ENCODE data around the gene HNF1B. TPM values are rescaled to one million over a fixed set of nuclear protein-coding genes. Genes with fewer than 3 reads are reported as not detected.

HNF1B gene
- total RNA-seq, 2 donors from 2014 or later, result 0.19 to 0.48 TPM

DNA sequence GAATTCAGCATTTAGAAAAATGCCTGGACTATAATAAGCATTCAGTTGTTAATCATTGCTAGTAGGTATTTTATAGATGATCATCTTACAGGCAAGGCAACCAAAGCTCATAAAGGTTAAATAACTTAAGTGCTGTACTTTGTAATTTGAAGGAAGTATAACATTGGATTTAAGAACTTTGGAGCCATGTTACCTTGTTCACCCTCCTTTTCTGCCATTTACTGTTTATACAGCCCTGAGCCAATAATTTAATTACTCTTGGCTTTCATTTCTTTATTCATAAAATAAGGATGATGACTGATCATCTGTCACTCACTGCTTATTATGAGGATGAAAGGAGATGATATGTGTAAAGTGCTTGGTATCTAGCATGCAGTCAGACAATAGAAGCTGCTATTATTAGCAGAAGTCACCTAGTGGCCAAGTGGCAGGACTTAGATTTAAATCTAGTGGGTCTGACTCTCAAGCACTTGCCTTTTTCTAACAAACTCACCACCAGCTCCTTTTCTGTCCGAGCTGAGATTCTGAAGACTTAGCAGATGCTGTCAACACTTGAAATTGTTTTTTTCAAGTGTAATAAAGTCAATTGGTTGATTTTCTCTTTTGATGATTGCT, 83.4 kb downstream of the HNF1B start:
- DNase-seq (no peak), ATAC-seq (replicated peaks in 1 of 2) (no peak)
- no peaks in the 10 kb centered on the region for H3K9me3 Mint-ChIP-seq
- no peaks in the 10 kb centered on the region for H3K4me1 Mint-ChIP-seq (ENCODE audit: low read depth)
- H3K36me3 Mint-ChIP-seq (ENCODE audit: insufficient read depth in 2 of 2), result no peaks in the 10 kb centered on the region
- no peak overlapping the region for H3K27ac Mint-ChIP-seq
- no peak overlapping the region for H3K4me3 Mint-ChIP-seq
- H3K27me3 Mint-ChIP-seq (ENCODE audit: low read depth), result peaks cover 18% of the 10 kb centered on the region

DNA sequence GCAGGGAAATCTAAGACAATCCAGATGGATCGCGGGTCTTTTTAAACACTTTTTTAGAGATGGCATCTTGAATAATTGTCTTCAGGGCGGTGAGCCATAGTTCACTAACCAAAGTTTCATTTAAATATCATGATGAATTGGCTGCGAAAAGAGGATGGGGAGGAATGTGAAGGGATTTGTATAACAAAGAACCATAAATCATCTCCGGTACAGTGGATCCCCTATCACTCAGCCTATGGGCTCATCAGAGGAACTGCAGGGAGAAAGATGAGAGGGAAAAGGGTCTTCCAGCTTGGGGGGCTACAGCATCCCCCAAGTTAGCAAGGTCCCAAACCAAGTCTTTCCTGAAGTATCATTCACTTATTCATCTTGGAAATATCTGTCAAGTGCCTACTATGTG, 84.9 kb downstream of the HNF1B start:
- no peaks in the 10 kb centered on the region for H3K9me3 Mint-ChIP-seq
- peaks cover 18% of the 10 kb centered on the region for H3K27me3 Mint-ChIP-seq (ENCODE audit: low read depth)
- ATAC-seq (replicated peaks in 1 of 2), result no peak
- no peak overlapping the region for H3K27ac Mint-ChIP-seq
- H3K36me3 Mint-ChIP-seq (ENCODE audit: insufficient read depth in 2 of 2), result no peaks in the 10 kb centered on the region
- DNase-seq, result no peak
- H3K4me3 Mint-ChIP-seq, result no peak overlapping the region
- H3K4me1 Mint-ChIP-seq (ENCODE audit: low read depth), result no peaks in the 10 kb centered on the region

DNA sequence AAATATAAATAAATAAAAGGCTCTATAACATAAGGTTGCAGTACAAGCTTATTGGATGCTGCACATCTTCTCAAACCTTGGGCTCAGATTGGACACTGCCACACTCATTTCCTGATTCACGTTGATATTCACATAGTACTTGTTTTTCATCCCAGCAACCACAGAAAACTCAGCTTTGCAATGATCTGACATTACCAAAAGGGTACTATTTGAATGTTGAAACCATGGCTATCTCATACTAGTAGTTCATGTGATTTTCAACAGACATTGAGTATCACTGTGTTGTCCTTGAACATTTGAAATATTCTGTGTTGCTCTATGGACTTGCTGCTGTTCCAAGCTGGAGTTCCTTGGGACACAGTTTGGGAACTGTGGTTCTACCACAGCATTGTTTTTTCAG, 87.7 kb downstream of the HNF1B start:
- peak in 1 of 2 donors; percentile 57 for ATAC-seq (replicated peaks in 1 of 2)
- no peak for DNase-seq
- Mint-ChIP-seq H3K9me3 (no peaks in the 10 kb centered on the region), H3K4me3 (no peak overlapping the region), H3K4me1 (ENCODE audit: low read depth) (no peaks in the 10 kb centered on the region), H3K36me3 (ENCODE audit: insufficient read depth in 2 of 2) (no peaks in the 10 kb centered on the region), H3K27me3 (ENCODE audit: low read depth) (peaks cover 14% of the 10 kb centered on the region), H3K27ac (no peak overlapping the region)

DNA sequence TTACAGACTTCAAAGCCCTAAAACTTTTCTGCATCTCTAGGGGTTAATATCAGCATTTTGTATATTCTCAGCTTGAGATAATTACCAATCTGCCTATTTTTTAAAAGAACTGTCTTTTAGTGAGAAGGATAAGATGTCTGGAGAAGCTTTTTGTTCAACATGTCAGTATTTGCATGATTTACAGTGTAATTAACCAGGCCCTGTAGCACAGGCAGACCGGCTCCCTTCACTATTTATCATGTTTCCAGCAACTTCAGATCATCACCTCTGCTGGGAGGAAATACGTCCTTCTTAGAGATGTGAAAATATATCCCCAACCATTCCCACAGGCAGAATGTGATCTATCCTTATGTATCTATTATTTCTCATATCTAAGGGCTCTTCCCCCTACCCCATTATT, 93.0 kb downstream of the HNF1B start:
- Mint-ChIP-seq H3K27me3 (ENCODE audit: low read depth) (peaks cover 32% of the 10 kb centered on the region), H3K9me3 (no peaks in the 10 kb centered on the region), H3K4me3 (no peak overlapping the region), H3K27ac (no peak overlapping the region), H3K4me1 (ENCODE audit: low read depth) (no peaks in the 10 kb centered on the region), H3K36me3 (ENCODE audit: insufficient read depth in 2 of 2) (no peaks in the 10 kb centered on the region)
- DNase-seq (no peak), ATAC-seq (replicated peaks in 1 of 2) (no peak)

DNA sequence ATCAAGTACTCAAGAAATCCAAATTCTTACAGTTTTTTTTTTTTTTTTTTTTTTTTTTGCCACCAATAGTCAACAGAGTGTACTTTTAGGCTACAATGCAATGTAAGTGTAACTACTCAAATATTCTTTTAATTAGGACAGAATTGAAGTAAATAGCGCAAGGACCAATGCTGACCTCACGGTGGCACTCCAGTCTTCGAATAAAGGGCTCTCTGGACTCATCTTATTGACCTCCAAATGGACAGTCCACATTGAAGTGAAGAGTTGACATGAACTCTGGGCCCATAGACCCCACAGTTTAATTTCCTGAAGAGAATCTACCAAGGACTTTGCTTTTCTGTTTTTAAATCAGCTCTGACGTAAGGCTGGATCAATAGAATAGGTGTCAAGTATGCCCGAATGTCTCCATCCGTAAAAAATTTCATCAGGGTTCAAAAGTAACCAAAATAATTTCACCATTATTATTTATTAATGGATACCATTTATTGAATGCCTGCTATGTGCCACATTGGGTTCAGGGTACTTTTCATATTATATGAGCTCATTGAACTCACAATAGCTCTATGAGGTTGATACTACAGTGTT, 94.3 kb downstream of the HNF1B start:
- peaks cover 45% of the 10 kb centered on the region for H3K27me3 Mint-ChIP-seq (ENCODE audit: low read depth)
- H3K27ac Mint-ChIP-seq, result no peak overlapping the region
- no peaks in the 10 kb centered on the region for H3K4me1 Mint-ChIP-seq (ENCODE audit: low read depth)
- ATAC-seq (replicated peaks in 1 of 2) (no peak), DNase-seq (peak in 1 of 2 donors; percentile 13)
- no peaks in the 10 kb centered on the region for H3K9me3 Mint-ChIP-seq
- H3K4me3 Mint-ChIP-seq, result no peak overlapping the region
- H3K36me3 Mint-ChIP-seq (ENCODE audit: insufficient read depth in 2 of 2), result no peaks in the 10 kb centered on the region

DNA sequence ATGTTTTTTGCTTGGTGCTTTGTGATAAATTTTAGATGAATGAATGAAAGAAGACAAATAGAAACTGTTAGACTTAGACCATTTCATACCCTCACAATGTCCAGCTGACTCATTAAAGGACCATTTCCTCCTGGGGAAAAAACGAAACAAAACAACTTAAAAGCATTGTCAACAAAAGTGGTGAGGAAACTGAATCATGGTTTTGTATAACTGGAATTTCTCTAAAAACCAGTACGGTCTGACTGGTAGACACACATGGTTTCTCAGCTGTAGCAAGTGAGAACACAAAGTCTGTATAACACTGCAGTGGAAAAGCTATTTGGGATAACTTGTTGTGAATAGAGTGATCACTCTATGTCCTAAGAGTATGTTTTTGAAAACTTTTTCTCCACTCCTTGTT, 96.3 kb downstream of the HNF1B start:
- Mint-ChIP-seq H3K27ac (no peak overlapping the region), H3K27me3 (ENCODE audit: low read depth) (peaks cover 61% of the 10 kb centered on the region), H3K9me3 (no peaks in the 10 kb centered on the region), H3K36me3 (ENCODE audit: insufficient read depth in 2 of 2) (no peaks in the 10 kb centered on the region), H3K4me3 (no peak overlapping the region), H3K4me1 (ENCODE audit: low read depth) (peaks cover 11% of the 10 kb centered on the region)
- peak in 1 of 2 donors; percentile 17 for ATAC-seq (replicated peaks in 1 of 2)
- no peak for DNase-seq

DNA sequence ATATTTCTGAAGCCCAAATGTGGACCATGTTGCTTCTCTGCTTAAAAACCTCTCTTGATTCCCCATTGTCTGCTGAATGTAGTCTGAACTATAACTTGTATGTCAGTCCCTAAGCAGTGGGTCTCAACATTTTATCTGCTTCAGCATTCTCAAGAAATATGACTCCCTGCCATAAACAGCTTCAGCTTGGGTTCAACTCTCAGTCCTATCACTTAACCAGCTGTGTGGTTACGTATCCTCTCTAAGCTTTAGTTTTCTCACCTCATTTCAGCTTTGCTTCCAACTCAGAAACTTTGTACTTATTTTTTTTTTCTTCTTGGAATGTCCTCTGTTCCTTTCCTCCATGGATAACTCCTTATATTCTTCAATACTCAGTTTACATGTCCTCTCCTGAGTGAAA, 97.0 kb downstream of the HNF1B start:
- H3K27me3 Mint-ChIP-seq (ENCODE audit: low read depth), result peaks cover 61% of the 10 kb centered on the region
- no peaks in the 10 kb centered on the region for H3K9me3 Mint-ChIP-seq
- ATAC-seq (replicated peaks in 1 of 2), result no peak
- H3K36me3 Mint-ChIP-seq (ENCODE audit: insufficient read depth in 2 of 2), result no peaks in the 10 kb centered on the region
- no peak overlapping the region for H3K27ac Mint-ChIP-seq
- peaks cover 16% of the 10 kb centered on the region for H3K4me1 Mint-ChIP-seq (ENCODE audit: low read depth)
- no peak for DNase-seq
- no peak overlapping the region for H3K4me3 Mint-ChIP-seq

DNA sequence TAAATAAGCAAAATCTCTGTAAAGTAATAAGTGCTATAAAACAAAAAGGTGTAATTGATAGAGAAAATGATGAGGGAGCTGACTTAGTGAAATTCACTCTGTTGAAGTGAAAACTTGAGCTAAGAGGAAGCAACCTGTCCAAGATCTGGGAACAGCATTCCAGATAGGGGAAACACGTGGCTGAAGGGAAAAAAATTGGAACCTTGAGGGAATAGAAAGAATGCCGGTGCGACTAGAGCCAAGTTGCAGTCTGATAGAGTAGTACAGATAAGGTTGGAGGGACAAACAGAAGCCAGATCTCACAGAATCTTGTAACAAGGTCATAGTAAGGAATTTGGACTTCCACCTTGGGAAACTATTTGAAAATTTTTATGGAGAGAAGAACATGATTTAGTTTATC, 101.0 kb downstream of the HNF1B start:
- no peaks in the 10 kb centered on the region for H3K9me3 Mint-ChIP-seq
- peaks cover 51% of the 10 kb centered on the region for H3K4me1 Mint-ChIP-seq (ENCODE audit: low read depth)
- H3K27me3 Mint-ChIP-seq (ENCODE audit: low read depth), result peaks cover 43% of the 10 kb centered on the region
- peak overlapping the region; percentile 92 to 94 for H3K4me3 Mint-ChIP-seq
- DNase-seq (no peak), ATAC-seq (replicated peaks in 1 of 2) (no peak)
- peaks cover 7 to 14% of the 10 kb centered on the region in 2 donors for H3K36me3 Mint-ChIP-seq (ENCODE audit: insufficient read depth in 2 of 2)
- H3K27ac Mint-ChIP-seq, result peak overlapping the region; percentile 93

DNA sequence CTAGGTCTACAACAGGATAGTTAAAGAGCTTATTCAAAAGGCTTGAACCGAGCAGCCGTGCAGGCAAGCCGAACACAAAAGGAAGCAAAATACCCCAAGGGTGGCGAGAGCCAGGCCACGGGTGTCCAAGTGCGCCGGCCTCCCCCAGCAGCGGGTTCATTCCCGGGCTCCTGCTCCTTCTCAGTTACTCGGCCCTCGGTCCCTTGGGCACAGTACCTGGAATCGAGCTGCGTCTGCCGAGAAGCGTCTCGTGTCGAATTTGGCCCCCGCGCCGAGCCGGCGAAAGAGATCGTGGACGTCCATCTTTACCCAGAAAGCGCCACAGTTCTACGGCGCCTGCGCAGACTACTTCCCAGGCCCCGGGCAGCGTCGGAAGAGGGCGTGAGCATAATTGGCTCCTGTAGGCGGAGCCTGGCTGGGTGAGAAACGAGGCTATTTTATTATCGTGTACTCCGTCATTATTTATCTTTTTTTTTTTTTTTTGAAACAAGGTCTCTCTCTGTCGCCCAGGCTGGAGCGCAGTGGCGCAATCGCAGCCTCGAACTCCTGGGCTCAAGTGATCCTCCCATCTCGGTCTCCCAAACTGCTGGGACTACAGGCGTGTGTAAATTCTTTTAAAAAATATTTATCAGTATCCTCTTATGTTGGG, 101.6 kb downstream of the HNF1B start, which contains the start of gene DDX52:
DDX52 (minus strand) TSS at position 329 of the 649 bp plus-strand sequence; CDS start at position 303, 26 bp downstream.
- Mint-ChIP-seq H3K4me3 (peak within 1 kb of the TSS; percentile 92 to 94), H3K27me3 (ENCODE audit: low read depth) (peaks cover 37% of the 10 kb centered on the region), H3K4me1 (ENCODE audit: low read depth) (peaks cover 54% of the 10 kb centered on the region), H3K9me3 (no peaks in the 10 kb centered on the region), H3K36me3 (ENCODE audit: insufficient read depth in 2 of 2) (peaks cover 7 to 17% of the 10 kb centered on the region in 2 donors), H3K27ac (peak within 1 kb of the TSS; percentile 93)
- DNase-seq (peak; percentile 89 to 90), ATAC-seq (replicated peaks in 1 of 2) (peak; percentile 99)

DNA sequence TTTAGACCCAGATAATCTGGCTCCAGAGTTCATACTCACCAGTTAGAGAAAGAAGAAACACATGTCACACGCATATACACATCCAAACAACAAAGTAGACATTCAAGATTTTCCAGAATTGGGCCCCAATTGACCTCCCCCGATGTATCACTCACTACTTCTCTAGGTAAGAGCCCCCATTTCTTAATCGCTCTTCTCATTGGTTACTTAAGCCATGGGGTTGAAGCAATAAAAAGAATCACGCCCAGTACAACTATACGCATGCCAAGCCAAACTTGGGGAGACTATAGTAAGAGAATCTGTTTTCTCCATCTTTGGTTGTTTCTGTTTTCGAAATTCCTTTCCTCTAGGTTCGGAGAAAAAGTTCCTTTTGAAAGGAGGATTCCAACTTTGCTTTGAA, 102.2 kb downstream of the HNF1B start:
- Mint-ChIP-seq H3K27me3 (ENCODE audit: low read depth) (peaks cover 32% of the 10 kb centered on the region), H3K27ac (peak overlapping the region; percentile 93), H3K4me3 (peak overlapping the region; percentile 92 to 94), H3K4me1 (ENCODE audit: low read depth) (peaks cover 54% of the 10 kb centered on the region), H3K36me3 (ENCODE audit: insufficient read depth in 2 of 2) (peaks cover 7 to 19% of the 10 kb centered on the region in 2 donors), H3K9me3 (no peaks in the 10 kb centered on the region)
- ATAC-seq (replicated peaks in 1 of 2) (peak; percentile 46 to 60), DNase-seq (no peak)

DNA sequence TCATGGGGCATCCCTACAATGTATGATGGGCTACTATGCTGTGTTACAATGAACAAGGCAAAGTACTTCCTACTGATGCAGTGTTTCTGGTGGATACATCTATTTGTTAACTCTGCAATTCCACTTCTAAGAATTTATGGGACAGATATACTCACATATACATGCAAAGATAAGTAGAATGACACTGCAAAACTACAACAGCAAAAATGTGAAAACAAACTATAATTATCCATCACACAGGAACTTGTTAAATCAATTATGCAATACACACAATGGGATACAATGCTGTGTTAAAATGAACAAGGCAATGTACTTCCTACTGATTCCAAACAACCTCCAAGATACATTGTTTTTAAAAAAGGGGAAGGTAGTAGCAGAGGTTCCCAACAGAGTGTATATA, 104.8 kb downstream of the HNF1B start:
- peaks cover 54% of the 10 kb centered on the region for H3K4me1 Mint-ChIP-seq (ENCODE audit: low read depth)
- H3K4me3 Mint-ChIP-seq, result peak overlapping the region in 1 of 2 donors; percentile 66
- H3K9me3 Mint-ChIP-seq, result no peaks in the 10 kb centered on the region
- peaks cover 10 to 26% of the 10 kb centered on the region in 2 donors for H3K36me3 Mint-ChIP-seq (ENCODE audit: insufficient read depth in 2 of 2)
- H3K27ac Mint-ChIP-seq, result peak overlapping the region; percentile 90
- H3K27me3 Mint-ChIP-seq (ENCODE audit: low read depth), result peaks cover 14% of the 10 kb centered on the region
- no peak for ATAC-seq (replicated peaks in 1 of 2)
- no peak for DNase-seq

DNA sequence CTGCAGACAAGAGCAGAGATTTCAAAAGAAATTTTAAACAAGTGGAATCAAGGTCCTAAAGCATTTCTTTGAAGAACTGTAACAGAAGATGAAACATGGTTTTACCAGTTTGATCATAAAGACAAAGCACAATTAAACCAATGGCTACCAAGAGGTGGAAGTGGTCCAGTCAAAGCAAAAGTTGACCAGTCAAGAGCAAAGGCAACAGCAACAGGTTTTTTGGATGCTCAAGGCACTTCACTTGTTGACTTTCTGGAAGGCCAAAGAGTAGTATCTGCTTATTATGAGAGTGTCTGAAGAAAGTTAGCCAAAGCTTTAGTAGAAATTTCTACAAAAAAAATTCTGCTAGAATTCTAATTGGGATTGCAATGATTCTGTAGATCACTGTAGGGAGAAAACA, 106.9 kb downstream of the HNF1B start:
- no peaks in the 10 kb centered on the region for H3K27me3 Mint-ChIP-seq (ENCODE audit: low read depth)
- ATAC-seq (replicated peaks in 1 of 2), result no peak
- peaks cover 37% of the 10 kb centered on the region for H3K4me1 Mint-ChIP-seq (ENCODE audit: low read depth)
- DNase-seq, result no peak
- H3K36me3 Mint-ChIP-seq (ENCODE audit: insufficient read depth in 2 of 2), result peaks cover 10 to 30% of the 10 kb centered on the region in 2 donors
- no peak overlapping the region for H3K27ac Mint-ChIP-seq
- H3K4me3 Mint-ChIP-seq, result no peak overlapping the region
- no peaks in the 10 kb centered on the region for H3K9me3 Mint-ChIP-seq
